PC-9 (cell line): ENCODE data around the gene ADAMTS4. TPM values are rescaled to one million over a fixed set of nuclear protein-coding genes. Genes with fewer than 3 reads are reported as not detected.
A peak's percentile ranks its signal among the peaks of the same experiment; 100 is the strongest.

Experiments
- BruUV-seq: library from RNA; stranded (reverse); fragments of 400-500 nt; replicated peaks from 2 replicates; lab custom pipeline; 2021; lab: Mats Ljungman, UMichigan
- CTCF ChIA-PET: fragments of 300-600 bp; sonication (Branson Sonifier 250); formaldehyde crosslinking; loops from one replicate; lab custom pipeline; 2022; ENCODE audit warnings: antibody characterized with exemption; lab: Charles Lee
- POLR2A ChIA-PET: fragments of 300-600 bp; sonication (Branson Sonifier 250); formaldehyde crosslinking; loops from one replicate; lab custom pipeline; 2022; ENCODE audit warnings: antibody characterized with exemption; ENCODE audit not compliant: unreplicated experiment; lab: Charles Lee
- DNase-seq, 2 experiments: peaks; one replicate each; pipeline versions ENCODE4 v3.0.0 to v3.0.0-alpha.2; 2015 to 2022; ENCODE audit warnings: mixed read lengths in 1 of 2
- H2AFZ ChIP-seq: fragments of 200-600 bp; sonication (generic); 2 replicates; pipeline ENCODE4 v1.8.1; 2017; ENCODE audit warnings: antibody characterized with exemption
- H3F3A ChIP-seq: fragments of 200-600 bp; sonication (generic); 2 replicates; pipeline ENCODE4 v1.8.1; 2017; ENCODE audit warnings: antibody characterized with exemption, mild to moderate bottlenecking, low read depth; ENCODE audit not compliant: insufficient read depth
- H3K27ac ChIP-seq: fragments of 200-600 bp; sonication (generic); 2 replicates; pipeline ENCODE4 v1.6.1; 2016; ENCODE audit warnings: mixed run types
- H3K27me3 ChIP-seq: fragments of 200-600 bp; sonication (generic); 2 replicates; pipeline ENCODE4 v1.6.1; 2016; ENCODE audit warnings: low read depth, mixed run types; ENCODE audit not compliant: insufficient read depth
- H3K36me3 ChIP-seq: fragments of 200-600 bp; sonication (generic); 2 replicates; pipeline ENCODE4 v1.6.1; 2016; ENCODE audit warnings: low read depth, mixed run types
- H3K4me1 ChIP-seq: fragments of 200-600 bp; sonication (generic); replicated peaks from 2 replicates; pipeline ENCODE4 v1.6.1; 2016; ENCODE audit warnings: mixed run types; ENCODE audit not compliant: insufficient read depth
- H3K4me2 ChIP-seq: fragments of 200-600 bp; sonication (generic); 2 replicates; pipeline ENCODE4 v1.6.1; 2017; ENCODE audit warnings: mixed run types
- H3K4me3 ChIP-seq: fragments of 200-600 bp; sonication (generic); 2 replicates; pipeline ENCODE4 v1.6.1; 2016; ENCODE audit warnings: mixed run types
- H3K79me2 ChIP-seq: fragments of 200-600 bp; sonication (generic); 2 replicates; pipeline ENCODE4 v1.6.1; 2017; ENCODE audit warnings: low read depth, mixed run types
- H3K9me2 ChIP-seq: fragments of 200-600 bp; sonication (generic); 2 replicates; pipeline ENCODE4 v1.8.1; 2017; ENCODE audit warnings: mild to moderate bottlenecking; ENCODE audit not compliant: insufficient read depth
- H3K9me3 ChIP-seq: fragments of 200-600 bp; sonication (generic); 2 replicates; pipeline ENCODE4 v1.8.1; 2016; ENCODE audit warnings: low read depth; ENCODE audit not compliant: insufficient read depth
- H4K20me1 ChIP-seq: fragments of 200-600 bp; sonication (generic); 2 replicates; pipeline ENCODE4 v1.8.1; 2017; ENCODE audit not compliant: insufficient read depth
- EZH2 ChIP-seq: fragments of 200-600 bp; sonication (generic); IDR thresholded peaks from 2 replicates; pipeline ENCODE4 v1.8.0; 2017; ENCODE audit warnings: antibody characterized with exemption, low read depth
- intact Hi-C: fragments of 100-400 bp; cut with micrococcal nuclease; formaldehyde crosslinking; loops from one replicate; pipeline ENCODE4 v1.10.0; 2022; ENCODE audit not compliant: unreplicated experiment
- total RNA-seq: library from RNA; stranded (reverse); gene quantifications from 2 replicates; pipeline ENCODE4 v1.2.3, GENCODE V29; 2021
- TF ChIP-seq, protein P1 (sequence below): fragments of 200-600 bp; sonication (generic); conservative IDR thresholded peaks from 2 replicates; pipeline ENCODE4 v1.6.1; 2017; ENCODE audit warnings: mixed run types, antibody characterized with exemption, mild to moderate bottlenecking, moderate library complexity

The ADAMTS4 gene
- total RNA-seq, 1 experiment from 2014 or later = not detected

DNA sequence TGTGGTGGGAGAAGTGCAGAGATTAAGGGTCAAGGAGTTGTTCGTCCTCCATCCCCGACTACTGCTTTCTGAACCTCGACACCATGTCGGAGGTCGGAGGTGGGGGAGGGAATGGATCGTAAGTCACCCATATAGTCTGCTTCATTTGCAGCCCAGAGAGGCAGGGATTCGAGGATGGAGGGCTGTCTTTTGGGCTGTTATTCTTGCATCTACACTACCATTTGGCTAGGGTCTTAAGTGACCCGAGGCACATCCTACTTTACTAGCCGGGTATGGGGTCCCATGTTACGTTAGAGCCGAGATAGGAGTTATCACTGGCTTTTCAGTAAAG lies 39.0 kb downstream of the ADAMTS4 start:
- H4K20me1 ChIP-seq = no peaks in the 10 kb centered on the region
- peak overlapping the region; percentile 91 for H3K4me2 ChIP-seq
- BruUV-seq = no TSS peak
- no peaks in the 10 kb centered on the region for H3K9me3 ChIP-seq
- no peaks in the 10 kb centered on the region for H3K9me2 ChIP-seq
- H3K36me3 ChIP-seq = peaks cover 16% of the 10 kb centered on the region
- H3K4me3 ChIP-seq = peak overlapping the region; percentile 94
- ChIA-PET POLR2A (no interaction called here), CTCF (no interaction called here)
- no peaks in the 10 kb centered on the region for H3K27me3 ChIP-seq
- H3F3A ChIP-seq = peaks cover 26% of the 10 kb centered on the region
- intact Hi-C loops = no loop called here
- TF ChIP-seq EZH2 = no peak
- TF ChIP-seq, protein P1, sequence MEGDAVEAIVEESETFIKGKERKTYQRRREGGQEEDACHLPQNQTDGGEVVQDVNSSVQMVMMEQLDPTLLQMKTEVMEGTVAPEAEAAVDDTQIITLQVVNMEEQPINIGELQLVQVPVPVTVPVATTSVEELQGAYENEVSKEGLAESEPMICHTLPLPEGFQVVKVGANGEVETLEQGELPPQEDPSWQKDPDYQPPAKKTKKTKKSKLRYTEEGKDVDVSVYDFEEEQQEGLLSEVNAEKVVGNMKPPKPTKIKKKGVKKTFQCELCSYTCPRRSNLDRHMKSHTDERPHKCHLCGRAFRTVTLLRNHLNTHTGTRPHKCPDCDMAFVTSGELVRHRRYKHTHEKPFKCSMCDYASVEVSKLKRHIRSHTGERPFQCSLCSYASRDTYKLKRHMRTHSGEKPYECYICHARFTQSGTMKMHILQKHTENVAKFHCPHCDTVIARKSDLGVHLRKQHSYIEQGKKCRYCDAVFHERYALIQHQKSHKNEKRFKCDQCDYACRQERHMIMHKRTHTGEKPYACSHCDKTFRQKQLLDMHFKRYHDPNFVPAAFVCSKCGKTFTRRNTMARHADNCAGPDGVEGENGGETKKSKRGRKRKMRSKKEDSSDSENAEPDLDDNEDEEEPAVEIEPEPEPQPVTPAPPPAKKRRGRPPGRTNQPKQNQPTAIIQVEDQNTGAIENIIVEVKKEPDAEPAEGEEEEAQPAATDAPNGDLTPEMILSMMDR = no peak
- H2AFZ ChIP-seq = peak overlapping the region; percentile 77
- H3K27ac ChIP-seq = peak overlapping the region; percentile 38; the same call in 1 of the 2 replicates
- H3K79me2 ChIP-seq = peaks cover 27% of the 10 kb centered on the region
- no peak for DNase-seq
- H3K4me1 ChIP-seq = peaks cover 17% of the 10 kb centered on the region

DNA sequence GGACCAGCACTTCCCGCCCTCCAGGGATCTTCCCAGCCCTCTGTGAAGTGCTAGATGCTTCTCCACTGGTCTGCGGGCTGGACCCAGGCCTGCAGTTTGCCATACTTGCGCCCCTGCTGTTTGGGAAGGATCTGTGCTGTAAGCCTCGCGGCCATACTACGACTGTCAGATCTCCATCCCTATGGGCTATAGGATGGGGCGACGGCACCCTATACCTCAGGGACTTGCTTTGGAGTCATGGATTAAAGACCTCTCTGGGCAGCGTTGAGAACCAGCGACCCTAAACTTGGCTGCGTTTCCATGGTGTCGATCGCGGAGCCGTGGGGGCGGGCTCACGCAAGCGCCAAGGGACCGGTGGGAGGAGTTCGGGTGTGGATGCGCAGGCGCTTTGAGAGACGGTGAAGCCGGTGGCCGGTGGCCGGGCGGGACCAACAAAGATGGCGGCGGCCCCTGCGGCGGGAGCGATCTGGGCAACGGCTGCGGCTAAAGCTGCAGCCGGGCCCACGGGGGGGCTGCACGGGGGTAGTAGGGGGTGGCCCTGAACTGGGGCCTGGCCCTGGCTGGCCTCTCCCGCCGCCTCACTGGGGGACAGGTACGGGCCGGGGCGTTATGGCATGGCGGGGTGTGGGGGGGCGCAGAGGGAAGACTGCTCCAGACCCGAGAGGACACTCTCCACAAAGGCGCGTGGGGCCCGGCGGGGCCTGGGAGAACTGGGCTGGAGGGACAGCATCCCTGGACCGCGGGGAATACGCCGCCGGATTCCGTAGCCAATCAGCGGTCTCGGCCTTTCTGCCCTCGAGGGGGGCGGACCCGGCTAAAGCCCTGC lies 39.6 kb downstream of the ADAMTS4 start, which contains the start of gene USP21:
Gene USP21 (plus strand): TSS at position 414 of the 826 bp plus-strand sequence. CDS start 1,141 bp downstream, outside the sequence.
- Histone ChIP-seq H3K27me3 (no peaks in the 10 kb centered on the region), H3K79me2 (peaks cover 32% of the 10 kb centered on the region), H3K4me1 (peaks cover 18% of the 10 kb centered on the region; the same call in 1 of the 2 replicates), H3K36me3 (peaks cover 16% of the 10 kb centered on the region), H2AFZ (peak within 1 kb of the TSS; percentile 77), H3K27ac (peak within 1 kb of the TSS; percentile 38), H3K4me2 (peak within 1 kb of the TSS; percentile 91), H3K4me3 (peak within 1 kb of the TSS; percentile 94), H3K9me3 (no peaks in the 10 kb centered on the region), H4K20me1 (no peaks in the 10 kb centered on the region), H3K9me2 (no peaks in the 10 kb centered on the region), H3F3A (peaks cover 23% of the 10 kb centered on the region)
- POLR2A ChIA-PET = no interaction called here
- TF ChIP-seq, protein P1 = no peak; the same call in 1 of the 2 replicates
- no peak for TF ChIP-seq EZH2
- peak; percentile 74 to 88 for DNase-seq
- intact Hi-C loops = no loop called here
- TSS peak; percentile 10 for BruUV-seq
- CTCF ChIA-PET = no interaction called here

- Histone ChIP-seq H3K79me2 (peaks cover 32% of the 10 kb centered on the region), H3K9me2 (no peaks in the 10 kb centered on the region), H3K4me3 (peak overlapping the region; percentile 94; the same call in 1 of the 2 replicates), H3K4me2 (peak overlapping the region; percentile 91), H4K20me1 (no peaks in the 10 kb centered on the region), H3K9me3 (no peaks in the 10 kb centered on the region), H3K27ac (no peak overlapping the region), H2AFZ (peak overlapping the region; percentile 77), H3K36me3 (peaks cover 16% of the 10 kb centered on the region), H3K27me3 (no peaks in the 10 kb centered on the region), H3K4me1 (peaks cover 18% of the 10 kb centered on the region; the same call in 1 of the 2 replicates), H3F3A (peaks cover 23% of the 10 kb centered on the region)
- no TSS peak for BruUV-seq
- intact Hi-C loops = no loop called here
- ChIA-PET CTCF (no interaction called here), POLR2A (no interaction called here)
- DNase-seq = no peak
- TF ChIP-seq EZH2 = no peak
- TF ChIP-seq, protein P1 = no peak
Measured at GRCh38 chr1:161158316-161159010, 40.4 kb downstream of the ADAMTS4 start.
